H1 (cell line): ENCODE measurements around the gene ARMC3. TPM values are rescaled to one million over a fixed set of nuclear protein-coding genes. Genes with fewer than 3 reads are reported as not detected.
"Not testable (repeated sequence)": the region's sequence is repeated elsewhere in the genome, so short reads cannot be mapped to it uniquely, and the experiment has no call there.

Experiments used
- CTCF ChIA-PET: fragments of 300-600 bp; sonication (Branson Sonifier 250); formaldehyde crosslinking; loops from one replicate; lab custom pipeline; 2021; ENCODE audit not compliant: partially characterized antibody; lab: Charles Lee
- POLR2A ChIA-PET: fragments of 300-600 bp; sonication (Branson Sonifier 250); formaldehyde crosslinking; loops from one replicate; lab custom pipeline; 2021; ENCODE audit warnings: inconsistent platforms; ENCODE audit not compliant: partially characterized antibody; lab: Charles Lee
- DNase-seq, 2 experiments: peaks; one replicate each; pipeline versions ENCODE4 v3.0.0 to v3.0.0-alpha.2; 2010 to 2022; ENCODE audit warnings: low spot score in 2 of 2, low read depth in 1 of 2, mixed read lengths in 1 of 2
- FAIRE-seq: peaks from 2 replicates; lab custom pipeline; 2011; peaks lifted over from hg19 to GRCh38; lab: Jason Lieb, UNC
- H2AFZ ChIP-seq: 2 replicates; pipeline ENCODE4 v1.8.1; 2012; ENCODE audit warnings: low read length, inconsistent platforms
- H2AK5ac ChIP-seq: 2 replicates; pipeline ENCODE4 v1.6.1; 2013; ENCODE audit warnings: low read depth, low read length
- H2BK120ac ChIP-seq: replicated peaks from 2 replicates; pipeline ENCODE3; 2013; ENCODE audit warnings: low read depth, low read length, inconsistent platforms
- H2BK12ac ChIP-seq: 2 replicates; pipeline ENCODE4 v1.6.1; 2013; ENCODE audit warnings: low read depth, low read length
- H2BK15ac ChIP-seq: 2 replicates; pipeline ENCODE4 v1.6.1; 2013; ENCODE audit warnings: low read length
- H2BK20ac ChIP-seq: 2 replicates; pipeline ENCODE4 v1.6.1; 2013; ENCODE audit warnings: low read length
- H2BK5ac ChIP-seq: 2 replicates; pipeline ENCODE4 v1.6.1; 2013; ENCODE audit warnings: low read depth, low read length
- H3K14ac ChIP-seq: 2 replicates; pipeline ENCODE4 v1.6.1; 2013; ENCODE audit warnings: inconsistent platforms; ENCODE audit not compliant: insufficient read length
- H3K18ac ChIP-seq: 2 replicates; pipeline ENCODE4 v1.6.1; 2013; ENCODE audit warnings: low read length; ENCODE audit errors: extremely low read depth
- H3K23ac ChIP-seq: 2 replicates; pipeline ENCODE4 v1.6.1; 2013; ENCODE audit warnings: inconsistent platforms; ENCODE audit not compliant: insufficient read length
- H3K23me2 ChIP-seq: 2 replicates; pipeline ENCODE4 v1.6.1; 2013; ENCODE audit warnings: low read depth, low read length
- H3K27ac ChIP-seq: 2 replicates; pipeline ENCODE4 v1.6.1; 2011; ENCODE audit warnings: low read depth, low read length, inconsistent platforms
- H3K27me3 ChIP-seq, 4 experiments: replicated peaks in 1 of 4; 1 replicate in 1 of 4; 2 replicates in 3 of 4; pipeline versions ENCODE4 v1.6.1 to v1.8.1; 2011 to 2013; ENCODE audit warnings: low read length in 3 of 4, mild to moderate bottlenecking in 3 of 4, inconsistent platforms in 2 of 4, mixed read lengths in 2 of 4, moderate library complexity in 1 of 4; ENCODE audit not compliant: control insufficient read depth in 3 of 4, insufficient read depth in 3 of 4; ENCODE audit errors: extremely low read depth in 1 of 4
- H3K36me3 ChIP-seq, 4 experiments: 2 replicates each; pipeline versions ENCODE4 v1.6.1 to v1.8.1; 2011 to 2013; ENCODE audit warnings: mild to moderate bottlenecking in 4 of 4, low read length in 3 of 4, moderate library complexity in 2 of 4, control low read depth in 1 of 4, inconsistent platforms in 1 of 4; ENCODE audit not compliant: insufficient read depth in 4 of 4, control insufficient read depth in 2 of 4
- H3K4ac ChIP-seq: replicated peaks from 2 replicates; pipeline ENCODE3; 2013; ENCODE audit warnings: low read length, low read depth, mixed read lengths, inconsistent platforms; ENCODE audit not compliant: insufficient read length
- H3K4me1 ChIP-seq, 4 experiments: replicated peaks in 1 of 4; 1 replicate in 1 of 4; 2 replicates in 3 of 4; pipeline versions ENCODE4 v1.6.1 to v1.8.1; 2011 to 2013; ENCODE audit warnings: low read length in 3 of 4, inconsistent platforms in 2 of 4, mixed read lengths in 1 of 4; ENCODE audit not compliant: insufficient read depth in 4 of 4, control insufficient read depth in 3 of 4
- H3K4me2 ChIP-seq, 2 experiments: 2 replicates each; pipeline versions ENCODE4 v1.6.1 to v1.8.1; 2011 to 2013; ENCODE audit warnings: low read depth in 2 of 2, low read length in 2 of 2, control low read depth in 1 of 2, inconsistent platforms in 1 of 2, mild to moderate bottlenecking in 1 of 2; ENCODE audit not compliant: insufficient read depth in 1 of 2
- H3K4me3 ChIP-seq, 4 experiments: fragments of 200-600, 300-600 bp in 1 of 4; sonication (generic), shearing (Covaris generic), sonication (Bioruptor Twin) in 1 of 4; 2 replicates each; pipeline versions ENCODE4 v1.5.1 to v1.8.1; 2011 to 2016; ENCODE audit warnings: low read length in 4 of 4, low read depth in 3 of 4, control low read depth in 2 of 4, inconsistent platforms in 2 of 4, mild to moderate bottlenecking in 2 of 4, mixed read lengths in 1 of 4, moderate library complexity in 1 of 4; ENCODE audit not compliant: insufficient read depth in 2 of 4; ENCODE audit errors: extremely low read depth in 1 of 4
- H3K56ac ChIP-seq: replicated peaks from 2 replicates; pipeline ENCODE3; 2013; ENCODE audit warnings: low read depth, mild to moderate bottlenecking, mixed read lengths, low read length, inconsistent platforms; ENCODE audit not compliant: insufficient read length
- H3K79me1 ChIP-seq: 2 replicates; pipeline ENCODE4 v1.6.1; 2013; ENCODE audit warnings: low read depth, low read length, control low read depth
- H3K79me2 ChIP-seq, 2 experiments: 2 replicates each; pipeline versions ENCODE4 v1.6.1 to v1.8.1; 2012 to 2013; ENCODE audit warnings: low read length in 2 of 2, mild to moderate bottlenecking in 2 of 2, inconsistent platforms in 1 of 2; ENCODE audit not compliant: insufficient read depth in 2 of 2, control insufficient read depth in 1 of 2
- H3K9ac ChIP-seq, 4 experiments: replicated peaks in 1 of 4; 1 replicate in 1 of 4; 2 replicates in 3 of 4; pipeline versions ENCODE4 v1.6.1 to v1.8.1; 2011 to 2013; ENCODE audit warnings: low read depth in 3 of 4, low read length in 3 of 4, control low read depth in 2 of 4, mild to moderate bottlenecking in 2 of 4, moderate library complexity in 2 of 4, inconsistent platforms in 1 of 4; ENCODE audit errors: extremely low read depth in 1 of 4
- H3K9me3 ChIP-seq, 2 experiments: 2 replicates each; pipeline versions ENCODE4 v1.6.1 to v1.8.1; 2012 to 2013; ENCODE audit warnings: mild to moderate bottlenecking in 2 of 2, moderate library complexity in 2 of 2, control low read depth in 1 of 2, inconsistent platforms in 1 of 2, low read depth in 1 of 2, low read length in 1 of 2, mixed read lengths in 1 of 2; ENCODE audit not compliant: insufficient read depth in 2 of 2
- H4K20me1 ChIP-seq, 2 experiments: replicated peaks in 1 of 2; 2 replicates each; pipeline versions ENCODE3 to v1.8.1; 2011 to 2013; ENCODE audit warnings: inconsistent platforms in 2 of 2, low read length in 2 of 2, mild to moderate bottlenecking in 1 of 2; ENCODE audit not compliant: insufficient read depth in 2 of 2, control insufficient read depth in 1 of 2
- H4K5ac ChIP-seq: 2 replicates; pipeline ENCODE4 v1.6.1; 2013; ENCODE audit warnings: low read length, low read depth, mixed read lengths, inconsistent platforms; ENCODE audit not compliant: insufficient read length
- H4K8ac ChIP-seq: 2 replicates; pipeline ENCODE4 v1.8.0; 2013; ENCODE audit warnings: mild to moderate bottlenecking, moderate library complexity, low read length, inconsistent platforms; ENCODE audit not compliant: insufficient read depth; ENCODE audit errors: extremely low read depth
- H4K91ac ChIP-seq: replicated peaks from 2 replicates; pipeline ENCODE3; 2013; ENCODE audit warnings: low read length, mixed read lengths, inconsistent platforms; ENCODE audit not compliant: insufficient read length
- WGBS, 2 experiments: shearing (Covaris generic) in 1 of 2; methylation state at CpG; one replicate each; pipeline versions ENCODE4 v1.1.6 to v1.1.7; 2013 to 2015; ENCODE audit warnings: low lambda C conversion rate in 2 of 2, mixed read lengths in 2 of 2, inconsistent platforms in 1 of 2, low coverage in 1 of 2, missing lambda C conversion rate in 1 of 2; ENCODE audit not compliant: insufficient replicate concordance in 2 of 2, insufficient coverage in 1 of 2, insufficient read length in 1 of 2; ENCODE audit errors: extremely low coverage in 1 of 2, missing lambda C conversion rate in 1 of 2; 5-methylcytosine and 5-hydroxymethylcytosine counted together
- polyA plus RNA-seq, 7 experiments: library from polyadenylated mRNA; depleted of rRNA in 3 of 7; stranded (reverse) in 5 of 7; unstranded in 2 of 7; fragments of >200 nt in 5 of 7; fragments of 200-250 nt in 2 of 7; gene quantifications; 1 replicate in 5 of 7; 2 replicates in 1 of 7; 4 replicates in 1 of 7; pipeline versions ENCODE4 v1.2.1 to v1.2.3, GENCODE V29; 2011 to 2013; ENCODE audit warnings: missing spikeins in 2 of 7, mixed read lengths in 2 of 7
- total RNA-seq: library from RNA; stranded (reverse); fragmentation: NEBNext Ultra II Directional; extraction: Animal tissue kit (Norgen Biotek cat#: 25700); gene quantifications from 2 replicates; pipeline ENCODE4 v1.2.1, GENCODE V29; 2021

Gene ARMC3
- total and polyA plus RNA-seq, 2 of the 8 experiments (the other 6 are each of a cell fraction or from before 2014, with no cell fraction given), result 0.15 TPM

- H3K27me3 ChIP-seq, POLR2A ChIA-PET, H3K23me2 ChIP-seq, H3K4me1 ChIP-seq, H2BK12ac ChIP-seq, H2AFZ ChIP-seq, H4K20me1 ChIP-seq, H4K8ac ChIP-seq, H2BK20ac ChIP-seq, H3K18ac ChIP-seq, H3K36me3 ChIP-seq, H2AK5ac ChIP-seq, H3K27ac ChIP-seq, H4K5ac ChIP-seq, H2BK15ac ChIP-seq, H3K79me2 ChIP-seq, H3K4me3 ChIP-seq, H3K23ac ChIP-seq, FAIRE-seq, DNase-seq, H3K9ac ChIP-seq, H3K56ac ChIP-seq, H2BK120ac ChIP-seq, H3K4ac ChIP-seq, H2BK5ac ChIP-seq, H3K79me1 ChIP-seq, H3K4me2 ChIP-seq, H3K14ac ChIP-seq, H4K91ac ChIP-seq: not testable (repeated sequence)
- CTCF ChIA-PET, result interaction anchor here (1.3 kb wide), 1 partner anchor 10 kb away, joined by 3 read pairs; no protein-coding TSS in a partner anchor
- 85% methylated on average over 1 of the region's 1 CpG; no CpG with 5 or more reads in 1 of the 2 experiments for WGBS, 2 experiments
- peaks cover 24 to 28% of the 10 kb centered on the region in 2 experiments for H3K9me3 ChIP-seq
These were observed 18.2 kb upstream of the ARMC3 start for GRCh38 chr10:22909673-22910072.
